GM10266 (cell line): ENCODE results near the gene CAPN3.

Experiments used
- DNase-seq: peaks from one replicate; pipeline ENCODE4 v3.0.0; 2012; ENCODE audit errors: extremely low spot score
- TF ChIP-seq, protein P1 (sequence below): IDR thresholded peaks from 2 replicates; pipeline ENCODE4 v1.5.1; 2012; ENCODE audit warnings: mild to moderate bottlenecking, low read depth; ENCODE audit not compliant: control insufficient read depth, insufficient read depth; ENCODE audit errors: missing control alignments

Gene CAPN3

DNA sequence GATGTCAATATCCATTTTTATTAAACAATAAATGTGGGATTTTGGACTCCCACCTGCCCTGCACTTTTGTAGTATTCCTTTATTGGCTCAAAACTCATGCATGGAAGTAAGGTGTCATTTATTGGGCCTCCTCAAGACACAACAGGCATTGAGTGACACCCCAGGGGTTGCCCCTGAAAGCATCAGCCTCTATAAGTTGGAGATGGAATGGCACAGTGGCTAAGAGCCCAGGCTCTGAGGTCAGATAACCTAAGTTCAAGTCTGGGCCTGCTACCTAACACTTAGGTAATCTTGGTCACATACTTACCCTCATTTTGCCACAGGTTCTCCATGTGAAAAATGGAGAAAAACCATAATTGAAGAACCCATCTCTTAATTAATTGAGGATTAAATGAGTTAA lies 4.6 kb downstream of the CAPN3 start:
- no peak for DNase-seq
- TF ChIP-seq, protein P1, sequence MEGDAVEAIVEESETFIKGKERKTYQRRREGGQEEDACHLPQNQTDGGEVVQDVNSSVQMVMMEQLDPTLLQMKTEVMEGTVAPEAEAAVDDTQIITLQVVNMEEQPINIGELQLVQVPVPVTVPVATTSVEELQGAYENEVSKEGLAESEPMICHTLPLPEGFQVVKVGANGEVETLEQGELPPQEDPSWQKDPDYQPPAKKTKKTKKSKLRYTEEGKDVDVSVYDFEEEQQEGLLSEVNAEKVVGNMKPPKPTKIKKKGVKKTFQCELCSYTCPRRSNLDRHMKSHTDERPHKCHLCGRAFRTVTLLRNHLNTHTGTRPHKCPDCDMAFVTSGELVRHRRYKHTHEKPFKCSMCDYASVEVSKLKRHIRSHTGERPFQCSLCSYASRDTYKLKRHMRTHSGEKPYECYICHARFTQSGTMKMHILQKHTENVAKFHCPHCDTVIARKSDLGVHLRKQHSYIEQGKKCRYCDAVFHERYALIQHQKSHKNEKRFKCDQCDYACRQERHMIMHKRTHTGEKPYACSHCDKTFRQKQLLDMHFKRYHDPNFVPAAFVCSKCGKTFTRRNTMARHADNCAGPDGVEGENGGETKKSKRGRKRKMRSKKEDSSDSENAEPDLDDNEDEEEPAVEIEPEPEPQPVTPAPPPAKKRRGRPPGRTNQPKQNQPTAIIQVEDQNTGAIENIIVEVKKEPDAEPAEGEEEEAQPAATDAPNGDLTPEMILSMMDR, result no peak

GRCh38 chr15:42364529-42364928 lies 5.2 kb downstream of the CAPN3 start:
- TF ChIP-seq, protein P1, result no peak
- DNase-seq, result no peak

DNA sequence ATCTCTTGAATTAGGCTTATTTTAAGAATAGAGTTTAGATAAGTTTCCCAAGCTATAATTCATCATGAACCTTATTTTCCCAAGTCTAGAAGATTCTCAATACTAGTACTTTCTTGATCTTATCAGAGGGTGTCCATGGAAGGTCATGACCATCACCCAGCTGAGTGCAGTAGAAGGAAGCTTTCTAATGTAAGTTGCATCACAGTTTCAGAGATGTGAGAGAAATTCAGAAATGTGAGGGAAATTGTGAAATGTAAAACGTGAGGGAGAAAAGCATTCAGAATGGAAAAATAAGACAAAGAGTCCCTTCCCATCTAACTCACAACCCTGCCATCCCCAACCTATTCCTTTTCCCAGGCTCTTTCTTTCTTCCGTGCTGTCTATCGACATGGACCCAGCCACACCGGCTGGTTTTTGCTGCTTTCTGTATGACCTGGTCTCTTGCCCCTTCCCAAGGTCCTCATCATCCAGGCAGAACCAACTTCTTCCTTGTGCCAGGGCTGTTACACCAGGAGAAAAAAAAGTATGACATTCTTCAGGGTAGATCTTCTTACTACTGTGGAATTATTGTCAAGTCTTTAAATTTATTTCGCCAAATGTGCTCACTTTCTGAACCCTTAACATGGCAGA lies 6.7 kb downstream of the CAPN3 start:
- TF ChIP-seq, protein P1, result no peak
- DNase-seq, result no peak

GRCh38 chr15:42367041-42367440 lies 7.7 kb downstream of the CAPN3 start:
- TF ChIP-seq, protein P1, result no peak
- DNase-seq, result no peak

DNA sequence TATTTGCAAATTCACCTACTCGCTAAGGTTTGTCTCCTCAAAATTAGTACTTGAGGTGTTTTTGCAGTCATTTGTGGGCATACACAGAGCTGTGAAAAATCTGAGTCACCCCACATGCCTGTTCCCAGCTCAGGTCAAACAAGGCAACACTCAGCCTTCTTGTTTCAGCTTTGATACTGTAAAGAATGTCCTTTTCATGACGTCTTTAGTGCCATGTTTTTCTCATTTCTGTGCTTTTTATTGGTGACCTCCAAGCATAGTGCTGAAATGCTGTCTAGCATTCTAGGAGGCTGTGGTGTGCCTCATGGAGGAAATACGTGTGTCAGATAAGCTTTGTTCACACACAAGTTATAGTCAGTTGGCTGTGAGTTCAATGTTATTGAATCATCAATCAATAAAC lies 8.8 kb downstream of the CAPN3 start:
- no peak for DNase-seq
- TF ChIP-seq, protein P1, result no peak

- DNase-seq, result no peak
- TF ChIP-seq, protein P1, result no peak
Observed at GRCh38 chr15:42371096-42371495, 11.8 kb downstream of the CAPN3 start.

DNA sequence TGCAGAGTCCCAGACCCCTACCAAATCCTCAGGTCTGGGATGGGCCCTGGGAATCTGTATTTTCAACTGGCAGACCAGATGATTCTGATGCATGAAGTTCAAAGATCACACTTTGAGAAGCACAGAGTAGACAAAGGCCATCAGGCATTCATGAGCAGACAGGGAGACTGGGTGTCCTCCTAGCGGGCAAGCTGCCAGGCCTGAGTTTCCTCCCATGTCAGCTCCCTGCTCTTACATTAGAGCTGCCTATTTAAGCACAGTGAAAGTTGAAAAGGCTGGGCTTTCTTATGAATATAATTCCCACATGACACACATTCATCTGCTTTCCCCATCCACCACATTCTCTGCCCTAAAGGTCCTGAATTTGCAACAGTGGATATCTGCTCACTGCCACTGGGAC lies 14.0 kb downstream of the CAPN3 start:
- no peak for DNase-seq
- TF ChIP-seq, protein P1, result no peak
